B cell (primary cell): ENCODE data around the gene MICOS13. TPM values are rescaled to one million over a fixed set of nuclear protein-coding genes. Genes with fewer than 3 reads are reported as not detected.

Source experiments
- ATAC-seq: fragments of 200-7000 bp; cut with Tn5 transposase; one replicate; pipeline ENCODE4 v1.10.0; 2021; ENCODE audit warnings: low read depth, mild to moderate bottlenecking, moderate number of reproducible peaks, moderate library complexity
- CTCF ChIA-PET: fragments of 350-600 bp; sonication (Branson Sonifier 250); formaldehyde crosslinking; loops from one replicate; lab custom pipeline; 2021; ENCODE audit warnings: antibody characterized with exemption, inconsistent platforms; lab: Charles Lee
- POLR2A ChIA-PET: fragments of 350-600 bp; sonication (Branson Sonifier 250); formaldehyde crosslinking; loops from one replicate; lab custom pipeline; 2021; ENCODE audit warnings: antibody characterized with exemption; lab: Charles Lee
- DNase-seq: peaks from one replicate; pipeline ENCODE4 v3.0.0; 2013
- H2AFZ ChIP-seq: 2 replicates; pipeline ENCODE4 v1.6.1; 2012; ENCODE audit warnings: mild to moderate bottlenecking, low read depth, low read length; ENCODE audit not compliant: insufficient read depth, poor library complexity, severe bottlenecking
- H3K27ac ChIP-seq, 2 donors: 1 replicate in 1 of 2; 2 replicates in 1 of 2; pipeline ENCODE4 v1.5.1; 2012 to 2013; ENCODE audit warnings: low read length in 2 of 2, mild to moderate bottlenecking in 2 of 2, moderate library complexity in 1 of 2
- H3K27me3 ChIP-seq, 4 experiments: fragments of 200-600 bp in 1 of 4; sonication (generic) in 1 of 4; replicated peaks in 1 of 4; 1 replicate in 2 of 4; 2 replicates in 2 of 4; pipeline versions ENCODE4 v1.6.1 to v1.7.0; 2013 to 2016; ENCODE audit warnings: low read length in 3 of 4, mild to moderate bottlenecking in 2 of 4, mixed read lengths in 1 of 4, moderate library complexity in 1 of 4; ENCODE audit not compliant: insufficient read depth in 4 of 4, control insufficient read depth in 3 of 4; ENCODE audit errors: control extremely low read depth in 1 of 4
- H3K36me3 ChIP-seq, 2 experiments: replicated peaks in 1 of 2; 1 replicate in 1 of 2; 2 replicates in 1 of 2; pipeline versions ENCODE4 v1.6.1 to v1.7.1; 2013; ENCODE audit warnings: low read length in 1 of 2; ENCODE audit not compliant: insufficient read depth in 2 of 2, control insufficient read depth in 1 of 2; ENCODE audit errors: control extremely low read depth in 1 of 2, extremely low read depth in 1 of 2
- H3K4me1 ChIP-seq, 2 donors: fragments of 200-600 bp in 1 of 2; sonication (generic) in 1 of 2; 1 replicate in 1 of 2; 2 replicates in 1 of 2; pipeline versions ENCODE4 v1.5.1 to v1.6.1; 2013 to 2017; ENCODE audit warnings: low read length in 2 of 2; ENCODE audit not compliant: control insufficient read depth in 2 of 2, insufficient read depth in 2 of 2
- H3K4me2 ChIP-seq: replicated peaks from 2 replicates; pipeline ENCODE3; 2012; ENCODE audit warnings: mild to moderate bottlenecking, low read depth, low read length; ENCODE audit not compliant: poor library complexity, severe bottlenecking
- H3K4me3 ChIP-seq, 5 experiments: fragments of 200-600 bp in 1 of 5; sonication (generic) in 1 of 5; 1 replicate in 3 of 5; 2 replicates in 2 of 5; pipeline versions ENCODE4 v1.5.1 to v1.7.0; 2011 to 2016; ENCODE audit warnings: low read length in 4 of 5, mild to moderate bottlenecking in 4 of 5, low read depth in 2 of 5, control low read depth in 1 of 5, moderate library complexity in 1 of 5; ENCODE audit not compliant: insufficient read depth in 1 of 5; ENCODE audit errors: control extremely low read depth in 1 of 5, extremely low read depth in 1 of 5
- H3K79me2 ChIP-seq: fragments of 200-600 bp; sonication (generic); one replicate; pipeline ENCODE4 v1.6.0; 2016; ENCODE audit warnings: low read length; ENCODE audit not compliant: control insufficient read depth, insufficient read depth
- H3K9ac ChIP-seq: fragments of 200-600 bp; sonication (generic); 2 replicates; pipeline ENCODE4 v1.6.1; 2017; ENCODE audit warnings: mild to moderate bottlenecking, low read length, moderate library complexity
- H3K9me3 ChIP-seq, 3 donors: one replicate each; pipeline versions ENCODE4 v1.6.1 to v1.7.1; 2013; ENCODE audit warnings: low read length in 2 of 3; ENCODE audit not compliant: control insufficient read depth in 2 of 3, insufficient read depth in 1 of 3; ENCODE audit errors: control extremely low read depth in 1 of 3
- H4K20me1 ChIP-seq: 2 replicates; pipeline ENCODE4 v1.6.0; 2012; ENCODE audit warnings: mild to moderate bottlenecking, low read length; ENCODE audit not compliant: insufficient read depth, control insufficient read depth, poor library complexity, severe bottlenecking
- H3K27ac Mint-ChIP-seq: one replicate; pipeline ENCODE4 v1.8.0; 2021; ENCODE audit warnings: mixed read lengths
- H3K27me3 Mint-ChIP-seq: one replicate; pipeline ENCODE4 v1.8.0; 2021; ENCODE audit warnings: mixed read lengths
- H3K4me1 Mint-ChIP-seq: one replicate; pipeline ENCODE4 v1.8.0; 2021; ENCODE audit warnings: mixed read lengths
- H3K4me3 Mint-ChIP-seq: one replicate; pipeline ENCODE4 v1.8.0; 2021; ENCODE audit warnings: mixed read lengths
- H3K9me3 Mint-ChIP-seq: one replicate; pipeline ENCODE4 v1.8.0; 2022; ENCODE audit warnings: mixed read lengths; ENCODE audit not compliant: insufficient read depth
- EZH2 ChIP-seq: IDR thresholded peaks from 2 replicates; pipeline ENCODE4 v1.6.1; 2012; ENCODE audit warnings: borderline replicate concordance, low read depth, mild to moderate bottlenecking, moderate library complexity, low read length; ENCODE audit not compliant: insufficient read depth, poor library complexity, severe bottlenecking
- WGBS: methylation state at CpG from one replicate; pipeline ENCODE4 v1.1.5; 2013; ENCODE audit warnings: missing lambda C conversion rate; ENCODE audit not compliant: insufficient coverage; 5-methylcytosine and 5-hydroxymethylcytosine counted together
- intact Hi-C: fragments of 100-400 bp; cut with micrococcal nuclease; formaldehyde crosslinking; loops from one replicate; pipeline ENCODE4 v1.10.0; 2022
- polyA plus RNA-seq: library from polyadenylated mRNA; depleted of rRNA; stranded (reverse); fragments of >200 nt; gene quantifications from 2 replicates; pipeline ENCODE4 v1.2.3, GENCODE V29; 2012
- total RNA-seq, 2 donors: library from RNA; stranded (reverse); fragments of 120-200 nt in 1 of 2; gene quantifications; 1 replicate in 1 of 2; 2 replicates in 1 of 2; pipeline versions ENCODE4 v1.2.3 to v1.2.4, GENCODE V29; 2013 to 2022
- TF ChIP-seq, protein P1 (sequence below): fragments of 200-600 bp; IDR thresholded peaks from one replicate; pipeline ENCODE4 v1.8.0; 2022; ENCODE audit warnings: antibody characterized with exemption, mild to moderate bottlenecking

The MICOS13 gene
- total and polyA plus RNA-seq, 2 donors (not counting 1 experiment from before 2014, with no cell fraction given): 30.8 to 41.9 TPM

DNA sequence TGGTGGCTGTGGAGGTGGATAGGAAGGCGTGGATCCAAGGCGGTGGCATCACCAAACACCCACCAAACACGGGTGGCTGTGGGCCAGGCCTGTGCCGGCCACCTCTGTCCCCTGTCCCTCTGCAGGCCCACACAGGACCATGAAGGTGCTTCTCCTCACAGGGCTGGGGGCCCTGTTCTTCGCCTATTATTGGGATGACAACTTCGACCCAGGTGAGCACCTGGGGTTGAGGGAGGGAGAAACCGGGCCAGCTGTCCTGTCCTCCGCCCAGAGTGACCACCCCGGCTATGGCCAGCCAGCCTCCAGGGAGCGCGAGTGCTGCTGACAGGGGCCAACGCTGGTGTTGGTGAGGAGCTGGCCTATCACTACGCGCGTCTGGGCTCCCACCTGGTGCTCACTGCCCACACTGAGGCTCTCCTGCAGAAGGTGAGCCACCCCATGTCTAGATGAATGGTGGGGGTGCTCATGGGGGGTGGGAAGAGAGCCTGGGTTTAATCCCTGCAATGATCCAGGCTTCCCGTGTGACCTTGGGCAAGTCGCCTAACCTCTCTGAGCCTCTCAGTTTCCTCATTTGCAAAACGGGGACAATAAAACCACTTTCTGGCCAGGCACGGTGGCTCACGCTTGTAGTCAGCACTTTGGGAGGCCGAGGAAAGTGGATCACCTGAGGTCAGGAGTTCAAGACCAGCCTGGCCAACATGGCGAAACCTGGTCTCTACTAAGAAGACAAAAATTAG is 4.5 kb upstream of the MICOS13 start:
- CTCF ChIA-PET: no interaction called here
- no peaks in the 10 kb centered on the region for H4K20me1 ChIP-seq
- no peak overlapping the region for H3K4me2 ChIP-seq
- intact Hi-C loops: loop anchor here (5.0 to 10.0 kb wide), 2 partner anchors 1662 to 1920 kb away; partner anchors contain the start of genes APBA3, ARHGEF18 and MRPL54
- Mint-ChIP-seq H3K9me3 (no peaks in the 10 kb centered on the region), H3K27me3 (no peaks in the 10 kb centered on the region), H3K4me1 (peaks cover 36% of the 10 kb centered on the region), H3K4me3 (no peak overlapping the region), H3K27ac (no peak overlapping the region)
- ATAC-seq (no peak), DNase-seq (no peak)
- no peak overlapping the region for H3K9ac ChIP-seq
- H3K4me1 ChIP-seq: peaks cover 18 to 27% of the 10 kb centered on the region in 2 donors
- POLR2A ChIA-PET: no interaction called here
- H3K27me3 ChIP-seq: no peaks in the 10 kb centered on the region
- no peak for TF ChIP-seq EZH2
- peaks cover 0 to 15% (median 0%) of the 10 kb centered on the region in 3 donors for H3K9me3 ChIP-seq
- no peak overlapping the region for H2AFZ ChIP-seq
- no peak overlapping the region for H3K4me3 ChIP-seq
- peaks cover 3% of the 10 kb centered on the region for H3K79me2 ChIP-seq
- 94% methylated on average over 19 of the region's 22 CpGs for WGBS
- no peaks in the 10 kb centered on the region for H3K36me3 ChIP-seq
- no peak overlapping the region for H3K27ac ChIP-seq

DNA sequence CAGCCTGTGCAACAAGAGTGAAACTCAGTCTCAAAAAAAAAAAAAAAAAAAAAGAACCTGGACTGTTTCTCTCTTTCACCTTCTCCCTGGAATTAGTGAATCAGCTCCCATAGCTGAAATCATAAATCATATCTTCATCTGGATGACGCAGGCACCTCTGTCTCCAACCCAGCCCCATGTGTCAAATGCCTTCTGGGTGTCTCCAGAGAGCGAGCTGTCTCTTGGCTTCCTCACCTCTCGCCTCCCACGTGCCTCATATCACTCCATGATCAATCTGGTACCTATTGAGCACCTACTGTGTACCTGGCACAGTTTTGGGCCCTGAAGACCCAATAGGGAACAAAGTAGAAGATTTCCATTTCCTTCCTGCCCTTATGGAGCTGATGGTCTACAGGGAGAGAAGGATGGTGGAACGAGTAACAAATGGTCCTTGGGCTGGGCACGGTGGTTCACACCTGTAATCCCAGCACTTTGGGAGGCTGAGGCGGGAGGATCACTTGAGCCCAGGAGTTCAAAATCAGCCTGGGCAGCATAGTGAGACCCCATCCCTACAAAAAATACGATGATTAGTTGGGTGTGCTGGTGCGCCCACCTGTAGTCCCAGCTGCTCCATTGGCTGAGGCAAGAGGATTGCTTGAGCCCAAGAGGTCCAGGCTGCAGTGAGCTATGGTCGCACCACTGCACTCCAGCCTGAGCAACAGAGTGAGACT is 3.0 kb upstream of the MICOS13 start:
- intact Hi-C loops: loop anchor here (10.0 kb wide), 1 partner anchor 1919 kb away; the partner anchor contains the start of genes APBA3 and MRPL54
- Histone ChIP-seq H3K27me3 (no peaks in the 10 kb centered on the region), H3K79me2 (peaks cover 12% of the 10 kb centered on the region), H4K20me1 (no peaks in the 10 kb centered on the region), H2AFZ (no peak overlapping the region), H3K36me3 (no peaks in the 10 kb centered on the region), H3K27ac (no peak overlapping the region), H3K9ac (no peak overlapping the region), H3K9me3 (peaks cover 0 to 14% (median 0%) of the 10 kb centered on the region in 3 donors), H3K4me2 (no peak overlapping the region), H3K4me3 (no peak overlapping the region), H3K4me1 (peaks cover 25 to 33% of the 10 kb centered on the region in 2 donors)
- DNase-seq: no peak
- Mint-ChIP-seq H3K4me3 (peak overlapping the region; percentile 34), H3K9me3 (no peaks in the 10 kb centered on the region), H3K27me3 (no peaks in the 10 kb centered on the region), H3K27ac (peak overlapping the region; percentile 53), H3K4me1 (peaks cover 36% of the 10 kb centered on the region)
- TF ChIP-seq, protein P1, sequence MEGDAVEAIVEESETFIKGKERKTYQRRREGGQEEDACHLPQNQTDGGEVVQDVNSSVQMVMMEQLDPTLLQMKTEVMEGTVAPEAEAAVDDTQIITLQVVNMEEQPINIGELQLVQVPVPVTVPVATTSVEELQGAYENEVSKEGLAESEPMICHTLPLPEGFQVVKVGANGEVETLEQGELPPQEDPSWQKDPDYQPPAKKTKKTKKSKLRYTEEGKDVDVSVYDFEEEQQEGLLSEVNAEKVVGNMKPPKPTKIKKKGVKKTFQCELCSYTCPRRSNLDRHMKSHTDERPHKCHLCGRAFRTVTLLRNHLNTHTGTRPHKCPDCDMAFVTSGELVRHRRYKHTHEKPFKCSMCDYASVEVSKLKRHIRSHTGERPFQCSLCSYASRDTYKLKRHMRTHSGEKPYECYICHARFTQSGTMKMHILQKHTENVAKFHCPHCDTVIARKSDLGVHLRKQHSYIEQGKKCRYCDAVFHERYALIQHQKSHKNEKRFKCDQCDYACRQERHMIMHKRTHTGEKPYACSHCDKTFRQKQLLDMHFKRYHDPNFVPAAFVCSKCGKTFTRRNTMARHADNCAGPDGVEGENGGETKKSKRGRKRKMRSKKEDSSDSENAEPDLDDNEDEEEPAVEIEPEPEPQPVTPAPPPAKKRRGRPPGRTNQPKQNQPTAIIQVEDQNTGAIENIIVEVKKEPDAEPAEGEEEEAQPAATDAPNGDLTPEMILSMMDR: no peak
- no peak for TF ChIP-seq EZH2
- WGBS: 100% methylated on average over 6 of the region's 10 CpGs
- ChIA-PET POLR2A (interaction anchor here (0.5 to 0.9 kb wide), 2 partner anchors 12 to 37 kb away, joined by 4 read pairs; partner anchors contain the start of genes CATSPERD and LONP1), CTCF (interaction anchor here (0.6 to 0.9 kb wide), 2 partner anchors 13 to 109 kb away, joined by 3 read pairs; no protein-coding TSS in a partner anchor)
- no peak for ATAC-seq
